Effector memory CD8-positive, alpha-beta T cell (primary cell): ENCODE results near the gene PNN.
"Not testable (repeated sequence)": the region's sequence is repeated elsewhere in the genome, so short reads cannot be mapped to it uniquely, and the experiment has no call there.

Source experiments
- ATAC-seq: fragments of 150-1000 bp; cut with Tn5 transposase; replicated peaks from 2 replicates; pipeline ENCODE4 v1.10.0; 2021; ENCODE audit warnings: mild to moderate bottlenecking, moderate library complexity
- DNase-seq, 3 experiments: peaks; one replicate each; pipeline ENCODE4 v3.0.0; 2021
- H3K27ac Mint-ChIP-seq, 2 donors: one replicate each; pipeline ENCODE4 v1.8.0; 2022; ENCODE audit warnings: mild to moderate bottlenecking in 2 of 2, mixed read lengths in 2 of 2, moderate library complexity in 2 of 2
- H3K27me3 Mint-ChIP-seq, 2 donors: one replicate each; pipeline ENCODE4 v1.8.0; 2022; ENCODE audit warnings: mixed read lengths in 2 of 2
- H3K36me3 Mint-ChIP-seq: one replicate; pipeline ENCODE4 v1.8.0; 2022; ENCODE audit warnings: mild to moderate bottlenecking, moderate library complexity, mixed read lengths; ENCODE audit not compliant: insufficient read depth
- H3K4me1 Mint-ChIP-seq, 2 donors: one replicate each; pipeline ENCODE4 v1.8.0; 2022; ENCODE audit warnings: low read depth in 2 of 2, mixed read lengths in 2 of 2
- H3K4me3 Mint-ChIP-seq, 2 donors: one replicate each; pipeline ENCODE4 v1.8.0; 2022; ENCODE audit warnings: mild to moderate bottlenecking in 2 of 2, mixed read lengths in 2 of 2, moderate library complexity in 2 of 2
- H3K9me3 Mint-ChIP-seq, 2 donors: one replicate each; pipeline ENCODE4 v1.8.0; 2022; ENCODE audit warnings: mixed read lengths in 2 of 2
- total RNA-seq, 9 experiments: gene quantifications; one replicate each; lab custom pipeline; 2026; lab: John Stamatoyannopoulos, UW

The PNN gene
- total RNA-seq = 129 to 301 (median 165) reads per million in 9 experiments

DNA sequence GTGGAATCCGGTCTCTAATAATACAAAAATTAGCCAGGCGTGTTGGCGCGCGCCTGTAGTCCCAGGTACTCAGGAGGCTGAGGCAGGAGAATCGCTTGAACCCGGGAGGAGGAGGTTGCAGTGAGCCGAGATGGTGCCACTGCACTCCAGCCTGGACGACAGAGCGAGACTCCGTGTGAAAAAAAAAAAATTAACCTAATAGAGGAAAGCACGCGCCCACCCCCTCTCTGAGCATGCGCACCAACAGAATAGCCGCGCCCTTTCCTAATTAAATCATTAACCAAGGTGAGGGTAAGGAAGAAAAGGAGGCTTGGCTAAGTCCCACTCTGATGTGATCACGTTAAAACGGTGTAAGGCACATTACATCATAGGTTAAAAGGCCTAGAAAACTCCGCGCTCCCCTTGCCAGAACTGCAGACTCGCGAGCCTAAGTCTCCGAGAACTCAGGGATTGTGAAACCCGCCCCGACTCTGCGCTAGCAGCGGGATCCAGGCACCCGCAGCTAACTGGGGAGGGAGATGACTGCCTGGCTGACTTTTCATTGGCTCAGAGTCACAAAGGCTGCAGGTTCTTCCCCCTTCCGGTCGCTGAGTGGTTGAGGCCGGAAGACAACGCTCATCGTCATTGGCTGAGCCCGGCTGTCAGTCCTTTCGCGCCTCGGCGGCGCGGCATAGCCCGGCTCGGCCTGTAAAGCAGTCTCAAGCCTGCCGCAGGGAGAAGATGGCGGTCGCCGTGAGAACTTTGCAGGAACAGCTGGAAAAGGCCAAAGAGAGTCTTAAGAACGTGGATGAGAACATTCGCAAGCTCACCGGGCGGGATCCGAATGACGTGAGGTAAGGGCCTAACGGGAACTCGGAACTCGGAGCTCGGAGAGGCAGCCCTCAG lies at the start of gene PNN:
PNN (plus strand) TSS at position 695 of the 885 bp plus-strand sequence; CDS start at position 721, 26 bp downstream.
- peak; percentile 87 for ATAC-seq
- peaks cover 33% of the 10 kb centered on the region for H3K36me3 Mint-ChIP-seq
- H3K9me3 Mint-ChIP-seq = no peaks in the 10 kb centered on the region
- peaks cover 17 to 32% of the 10 kb centered on the region in 2 donors for H3K4me1 Mint-ChIP-seq
- DNase-seq = peak; percentile 93 to 95 (median 94)
- H3K27ac Mint-ChIP-seq = peak within 1 kb of the TSS; percentile 99
- peak within 1 kb of the TSS; percentile 96 to 100 for H3K4me3 Mint-ChIP-seq
- H3K27me3 Mint-ChIP-seq = no peaks in the 10 kb centered on the region

DNA sequence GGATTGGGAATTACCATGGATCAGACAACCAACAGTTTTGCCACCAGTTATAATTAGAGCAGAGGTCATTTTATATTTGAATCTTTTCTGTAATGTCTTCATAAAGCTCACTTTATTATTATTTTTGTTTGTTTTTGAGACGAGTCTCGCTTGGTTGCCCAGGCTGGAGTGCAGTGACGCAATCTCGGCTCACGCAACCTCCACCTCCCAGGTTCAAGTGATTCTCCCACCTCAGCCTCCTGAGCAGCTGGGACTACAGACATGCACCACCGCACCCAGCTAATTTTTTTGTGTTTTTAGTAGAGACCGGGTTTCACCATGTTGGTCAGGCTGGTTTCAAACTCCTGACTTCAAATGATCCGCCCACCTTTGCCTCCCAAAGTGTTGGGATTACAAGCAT lies 37.2 kb upstream of the PNN start:
- not testable (repeated sequence) for H3K4me1 Mint-ChIP-seq, H3K27me3 Mint-ChIP-seq, H3K9me3 Mint-ChIP-seq, DNase-seq, ATAC-seq, H3K4me3 Mint-ChIP-seq, H3K27ac Mint-ChIP-seq
- peaks cover 57% of the 10 kb centered on the region for H3K36me3 Mint-ChIP-seq

DNA sequence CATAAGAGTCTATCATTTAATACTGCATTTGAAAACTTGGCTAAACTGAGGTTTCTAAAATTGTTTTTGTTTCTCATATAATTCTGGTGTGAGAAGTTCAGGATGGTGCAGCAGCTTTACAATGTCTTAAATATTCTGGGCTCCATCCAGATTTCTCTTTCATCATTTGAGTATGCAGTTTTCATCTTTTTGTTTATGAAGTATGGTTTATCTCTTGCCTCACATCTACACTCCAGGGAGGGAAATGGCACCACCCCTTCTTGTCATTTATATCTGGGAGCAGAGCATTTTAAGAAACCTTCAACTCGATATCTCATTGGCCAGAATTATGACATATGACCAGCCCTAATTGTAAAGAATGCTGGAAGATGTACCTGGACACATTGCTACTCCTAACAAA lies 36.6 kb upstream of the PNN start:
- Mint-ChIP-seq H3K4me1 (no peaks in the 10 kb centered on the region), H3K36me3 (peaks cover 54% of the 10 kb centered on the region), H3K27ac (no peak overlapping the region), H3K9me3 (no peaks in the 10 kb centered on the region), H3K4me3 (no peak overlapping the region), H3K27me3 (no peaks in the 10 kb centered on the region)
- no peak for ATAC-seq
- DNase-seq = no peak

DNA sequence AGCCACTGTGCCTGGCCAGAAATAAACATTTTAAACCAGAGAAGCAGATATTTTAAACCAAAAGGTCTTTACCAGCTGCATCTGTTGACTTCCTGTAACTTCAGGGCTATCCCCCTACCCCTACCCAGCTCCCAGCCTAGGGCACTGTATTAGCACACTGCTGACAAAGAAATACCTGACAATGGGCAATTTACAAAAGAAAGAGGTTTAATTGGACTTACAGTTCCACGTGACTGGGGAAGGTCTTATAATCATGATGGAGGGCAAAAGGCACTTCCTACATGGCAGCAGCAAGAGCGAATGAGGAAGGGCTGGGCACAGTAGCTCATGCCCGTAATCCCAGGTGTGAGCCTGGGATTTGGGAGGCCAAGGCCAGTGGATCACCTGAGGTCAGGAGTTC lies 34.9 kb upstream of the PNN start:
- Mint-ChIP-seq H3K4me3 (no peak overlapping the region), H3K9me3 (no peaks in the 10 kb centered on the region), H3K27me3 (no peaks in the 10 kb centered on the region), H3K4me1 (no peaks in the 10 kb centered on the region), H3K36me3 (peaks cover 38% of the 10 kb centered on the region), H3K27ac (peak overlapping the region in 1 of 2 donors; percentile 15)
- ATAC-seq (no peak), DNase-seq (no peak)

DNA sequence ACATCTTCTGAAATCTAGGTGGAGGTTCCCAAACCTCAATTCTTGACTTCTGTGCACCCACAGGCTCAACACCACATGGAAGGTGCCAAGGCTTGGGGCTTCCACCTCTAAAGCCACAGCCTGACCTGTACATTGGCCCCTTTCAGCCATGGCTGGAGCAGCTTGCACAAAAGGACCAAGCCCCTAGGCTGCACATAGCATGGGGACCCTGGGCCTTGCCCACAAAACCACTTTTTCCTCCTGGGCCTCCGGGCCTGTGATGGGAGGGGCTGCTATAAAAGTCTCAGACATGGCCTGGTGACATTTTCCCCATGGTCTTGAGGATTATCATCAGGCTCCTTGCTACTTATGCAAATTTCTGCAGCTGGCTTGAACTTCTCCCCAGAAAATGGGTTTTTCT lies 33.4 kb upstream of the PNN start:
- not testable (repeated sequence) for ATAC-seq, H3K4me3 Mint-ChIP-seq, H3K4me1 Mint-ChIP-seq, DNase-seq, H3K9me3 Mint-ChIP-seq, H3K27me3 Mint-ChIP-seq
- Mint-ChIP-seq H3K27ac (peak overlapping the region in 1 of 2 donors; percentile 35), H3K36me3 (peaks cover 29% of the 10 kb centered on the region)

DNA sequence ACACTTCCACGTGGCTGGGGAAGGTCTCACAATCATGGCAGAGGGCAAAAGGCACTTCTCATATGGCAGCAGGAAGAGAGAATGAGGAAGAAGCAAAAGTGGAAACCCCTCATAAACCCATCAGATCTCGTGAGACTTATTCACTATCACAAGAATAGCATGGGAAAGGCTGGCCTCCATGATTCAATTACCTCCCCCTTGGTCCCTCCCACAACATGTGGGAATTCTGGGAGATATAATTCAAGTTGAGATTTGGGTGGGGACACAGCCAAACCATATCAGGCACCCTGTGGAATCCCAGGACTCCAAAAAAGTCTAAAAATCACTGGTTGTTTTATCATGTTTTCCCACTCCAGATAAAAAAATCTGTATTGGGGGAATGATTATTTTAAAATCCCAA lies 31.8 kb upstream of the PNN start:
- Mint-ChIP-seq H3K27ac (peak overlapping the region in 1 of 2 donors; percentile 1), H3K36me3 (peaks cover 25% of the 10 kb centered on the region)
- DNase-seq, ATAC-seq, H3K9me3 Mint-ChIP-seq, H3K4me3 Mint-ChIP-seq, H3K4me1 Mint-ChIP-seq, H3K27me3 Mint-ChIP-seq: not testable (repeated sequence)

DNA sequence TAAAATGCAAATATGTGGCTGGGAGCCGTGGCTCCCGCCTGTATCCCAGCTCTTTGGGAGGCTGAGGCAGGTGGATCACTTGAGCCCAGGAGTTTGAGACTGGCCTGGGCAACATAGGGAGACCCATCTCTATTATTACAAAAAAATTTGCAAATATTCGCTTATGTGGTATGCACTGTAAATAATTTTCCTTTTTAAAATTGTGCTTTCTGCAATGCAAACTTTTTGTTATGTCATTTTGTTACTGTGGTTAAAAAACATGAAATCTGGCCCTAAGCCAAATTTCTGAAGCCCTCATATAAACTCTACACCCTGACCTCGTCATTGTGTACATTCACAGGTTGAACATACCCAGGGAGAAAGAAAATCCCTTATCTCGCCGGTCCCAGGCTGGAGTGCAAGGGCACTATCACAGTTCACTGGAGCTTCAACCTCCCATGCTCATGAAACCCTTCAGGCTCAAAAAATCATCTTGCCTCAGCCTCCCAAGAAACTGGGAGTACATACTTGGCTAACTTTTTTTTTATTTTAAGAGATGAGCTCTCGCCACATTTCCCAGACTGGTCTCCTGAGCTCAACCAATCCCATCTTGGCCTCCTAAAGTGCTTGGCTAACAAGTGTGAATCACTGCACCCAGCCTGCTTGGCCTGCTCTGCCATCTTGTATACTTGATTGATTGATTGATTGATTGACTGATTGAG lies 29.6 kb upstream of the PNN start:
- no peak overlapping the region for H3K4me3 Mint-ChIP-seq
- H3K36me3 Mint-ChIP-seq = peaks cover 28% of the 10 kb centered on the region

DNA sequence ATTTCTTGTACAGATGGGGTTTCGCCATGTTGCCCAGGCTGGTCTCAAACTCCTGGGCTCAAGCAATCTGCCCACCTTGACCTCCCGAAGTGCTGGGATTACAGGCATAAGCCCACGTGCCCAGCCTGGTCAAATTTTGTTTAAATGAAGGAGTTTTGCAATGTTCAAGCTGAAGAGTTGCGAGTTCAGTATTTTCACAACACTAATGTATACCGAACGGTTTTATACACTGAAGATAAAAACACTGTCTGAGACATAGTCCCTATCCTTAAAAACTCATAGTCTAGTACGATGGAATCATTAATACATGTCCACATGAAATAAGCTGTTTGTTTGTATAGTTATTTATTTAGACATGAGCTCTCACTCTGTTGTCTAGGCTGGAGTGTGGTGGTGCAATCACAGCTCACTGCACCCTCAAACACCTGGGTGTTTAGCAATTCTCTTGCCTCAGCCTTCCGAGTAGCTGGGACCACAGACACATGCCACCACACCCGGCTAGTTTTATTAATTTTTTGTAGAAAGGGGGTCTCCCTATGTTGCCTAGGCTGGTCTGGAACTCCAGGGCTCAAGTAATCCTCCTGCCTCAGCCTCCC lies 20.4 kb upstream of the PNN start:
- Mint-ChIP-seq H3K9me3 (no peaks in the 10 kb centered on the region), H3K4me3 (no peak overlapping the region), H3K4me1 (peaks cover 0 to 3% of the 10 kb centered on the region in 2 donors), H3K36me3 (peaks cover 62% of the 10 kb centered on the region), H3K27me3 (no peaks in the 10 kb centered on the region), H3K27ac (no peak overlapping the region)
- ATAC-seq (no peak), DNase-seq (no peak)

More for the DNA sequence above, 29.6 kb upstream of the PNN start:
- Mint-ChIP-seq H3K4me1 (no peaks in the 10 kb centered on the region), H3K27ac (no peak overlapping the region), H3K9me3 (no peaks in the 10 kb centered on the region), H3K27me3 (no peaks in the 10 kb centered on the region)
- ATAC-seq = no peak
- DNase-seq = no peak

DNA sequence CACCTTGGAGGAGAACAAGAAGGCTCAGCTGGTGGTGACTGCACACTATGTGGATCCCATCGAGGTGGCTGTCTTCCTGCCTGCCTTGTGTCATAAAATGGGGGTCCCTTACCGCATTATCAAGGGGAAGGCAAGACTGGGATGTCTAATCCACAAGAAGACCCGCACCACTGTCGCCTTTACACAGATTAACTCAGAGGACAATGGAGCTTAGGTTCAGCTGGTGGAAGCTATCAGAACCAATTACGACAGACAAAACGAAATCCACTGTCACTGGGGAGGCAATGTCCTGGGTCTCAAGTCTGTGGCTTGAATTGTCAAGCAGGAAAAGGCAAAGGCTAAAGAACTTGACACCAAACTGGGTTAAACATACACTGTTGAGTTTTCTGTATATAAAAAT lies 17.6 kb upstream of the PNN start:
- H3K9me3 Mint-ChIP-seq = no peaks in the 10 kb centered on the region

DNA sequence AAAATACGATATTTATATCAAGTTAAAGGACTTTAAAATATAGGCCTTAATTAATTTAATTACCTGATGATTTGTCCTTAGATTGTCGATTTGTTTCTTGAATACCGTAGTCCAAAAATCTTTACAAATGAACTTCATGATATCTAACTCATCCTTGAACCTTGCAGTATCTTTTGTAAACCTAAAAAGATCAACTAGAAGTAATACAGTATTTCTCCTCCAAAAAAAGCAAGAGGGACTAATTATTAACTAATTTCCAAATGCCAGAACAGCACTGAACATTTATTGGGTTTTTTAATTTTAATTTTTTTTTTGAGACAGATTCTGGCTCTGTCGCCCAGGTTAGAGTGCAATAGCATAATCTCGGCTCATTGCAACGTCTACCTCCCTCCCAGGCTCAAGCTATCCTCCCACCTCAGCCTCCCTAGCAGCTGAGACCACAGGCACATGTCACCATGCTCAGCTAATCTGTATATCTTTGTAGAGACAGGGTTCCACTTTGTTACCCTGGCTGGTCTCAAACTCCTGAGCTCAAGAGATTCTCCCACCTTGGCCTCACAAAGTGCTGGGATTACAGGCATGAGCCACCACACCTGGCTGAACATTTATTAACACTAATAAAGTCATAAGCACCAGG lies 16.7 kb upstream of the PNN start:
- H3K27ac Mint-ChIP-seq = peak overlapping the region in 1 of 2 donors; percentile 64
- H3K4me3 Mint-ChIP-seq = no peak overlapping the region
- H3K9me3 Mint-ChIP-seq = no peaks in the 10 kb centered on the region
- no peaks in the 10 kb centered on the region for H3K27me3 Mint-ChIP-seq
- DNase-seq (no peak), ATAC-seq (no peak)
- peaks cover 12 to 33% of the 10 kb centered on the region in 2 donors for H3K4me1 Mint-ChIP-seq
- H3K36me3 Mint-ChIP-seq = peaks cover 46% of the 10 kb centered on the region

More for the DNA sequence above, 17.6 kb upstream of the PNN start:
- peaks cover 7 to 27% of the 10 kb centered on the region in 2 donors for H3K4me1 Mint-ChIP-seq
- DNase-seq (no peak), ATAC-seq (no peak)
- no peaks in the 10 kb centered on the region for H3K27me3 Mint-ChIP-seq
- peak overlapping the region in 1 of 2 donors; percentile 62 for H3K27ac Mint-ChIP-seq
- peaks cover 51% of the 10 kb centered on the region for H3K36me3 Mint-ChIP-seq
- H3K4me3 Mint-ChIP-seq = no peak overlapping the region

DNA sequence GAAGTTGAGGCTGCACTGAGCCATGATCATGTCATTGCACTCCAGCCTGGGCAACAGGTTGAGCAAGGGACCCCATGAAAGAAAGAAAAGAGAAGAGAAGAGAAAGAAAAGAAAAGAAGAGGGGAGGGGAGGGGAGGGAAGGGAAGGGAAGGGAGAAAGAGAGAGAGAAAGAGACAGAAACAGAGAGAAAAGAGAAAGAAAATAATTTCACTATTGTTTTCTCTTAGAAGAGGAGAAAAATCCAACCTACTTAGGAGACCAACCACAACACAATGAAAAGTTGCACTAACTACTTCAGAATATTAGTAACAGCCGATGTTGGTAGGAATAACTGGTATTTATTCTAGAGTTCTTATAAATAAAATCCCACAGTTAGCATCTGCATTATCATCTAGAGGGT lies 14.6 kb upstream of the PNN start:
- Mint-ChIP-seq H3K4me1 (peaks cover 17 to 40% of the 10 kb centered on the region in 2 donors), H3K9me3 (no peaks in the 10 kb centered on the region), H3K4me3 (no peak overlapping the region), H3K27me3 (no peaks in the 10 kb centered on the region), H3K36me3 (peaks cover 46% of the 10 kb centered on the region), H3K27ac (peak overlapping the region in 1 of 2 donors; percentile 42)
- no peak for DNase-seq
- ATAC-seq = no peak

DNA sequence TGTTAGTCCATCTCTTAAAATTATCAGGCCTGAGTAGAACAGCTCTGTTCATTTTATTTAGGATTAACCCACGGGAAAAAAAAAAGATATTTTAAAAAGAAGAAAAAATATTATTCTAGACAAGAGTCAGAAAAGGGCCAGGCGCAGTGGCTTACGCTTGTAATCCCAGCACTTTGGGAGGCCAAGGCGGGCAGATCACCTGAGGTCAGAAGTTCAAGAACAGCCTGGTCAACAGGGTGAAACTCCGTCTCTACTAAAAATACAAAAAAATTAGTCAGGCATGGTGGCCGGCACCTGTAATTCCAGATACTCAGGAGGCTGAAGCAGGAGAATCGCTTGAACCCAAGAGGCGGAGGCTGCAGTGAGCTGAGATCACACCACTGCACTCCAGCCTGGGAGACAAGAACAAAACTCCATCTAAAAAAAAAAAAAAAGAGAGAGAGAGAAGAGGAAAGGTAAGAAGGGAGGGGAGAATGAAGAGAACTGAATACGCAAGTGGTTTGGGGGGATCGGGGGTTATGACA lies 7.2 kb upstream of the PNN start:
- Mint-ChIP-seq H3K36me3 (peaks cover 45% of the 10 kb centered on the region), H3K27ac (peak overlapping the region; percentile 0 to 100), H3K4me3 (peak overlapping the region; percentile 72 to 93), H3K4me1 (peaks cover 30 to 42% of the 10 kb centered on the region in 2 donors)
- ATAC-seq, DNase-seq, H3K9me3 Mint-ChIP-seq, H3K27me3 Mint-ChIP-seq: not testable (repeated sequence)

DNA sequence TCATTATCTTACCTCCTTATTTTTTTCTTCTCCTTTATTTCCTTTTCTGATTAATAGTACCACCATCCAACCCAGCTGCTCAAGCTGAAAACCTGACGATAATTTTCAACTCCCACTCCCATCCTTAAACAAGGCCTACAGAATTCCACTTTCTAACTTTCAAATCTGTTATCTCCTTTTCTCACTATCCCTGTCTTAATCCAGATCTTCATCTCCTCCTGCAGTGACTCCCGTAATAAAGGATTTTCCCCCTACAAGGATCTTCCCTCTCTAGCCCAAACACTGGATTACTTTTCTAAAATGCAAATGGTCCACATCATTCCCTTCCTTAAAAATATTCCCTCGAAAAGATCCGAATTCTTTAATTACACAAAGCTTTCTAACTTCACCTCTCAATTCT lies 6.5 kb upstream of the PNN start:
- no peaks in the 10 kb centered on the region for H3K27me3 Mint-ChIP-seq
- H3K4me3 Mint-ChIP-seq = peak overlapping the region; percentile 93 to 100
- ATAC-seq = no peak
- DNase-seq = no peak
- no peaks in the 10 kb centered on the region for H3K9me3 Mint-ChIP-seq
- peaks cover 28 to 37% of the 10 kb centered on the region in 2 donors for H3K4me1 Mint-ChIP-seq
- H3K36me3 Mint-ChIP-seq = peaks cover 45% of the 10 kb centered on the region
- peak overlapping the region; percentile 0 to 100 for H3K27ac Mint-ChIP-seq
